ENCODE measurements around the gene MORN3.

DNA sequence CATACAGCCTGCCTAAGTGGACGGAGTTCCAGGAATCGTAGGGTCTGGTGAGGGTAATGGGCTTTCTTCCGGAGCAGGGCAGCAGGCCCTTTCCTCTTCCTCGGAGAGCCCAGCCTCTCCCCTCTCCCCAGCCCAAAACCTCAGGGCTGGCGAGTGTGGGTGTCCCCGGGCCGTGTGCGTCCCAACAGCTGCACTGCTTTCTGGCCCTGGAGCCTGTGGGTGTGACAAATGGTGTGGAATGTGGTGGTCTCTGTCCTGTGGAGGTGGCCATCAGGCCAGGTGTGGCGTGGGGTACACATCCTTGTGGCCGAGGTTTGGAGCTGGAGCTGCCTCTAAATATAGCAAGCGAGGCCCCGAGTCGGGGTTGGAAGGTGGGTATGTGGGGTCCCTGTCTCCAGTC is 34.6 kb downstream of the MORN3 start:
- no peak for TF ChIP-seq POLR2AphosphoS5 (IDR thresholded peaks at IDR 0.05; ENCODE audit: low read depth, low read length)
- TF ChIP-seq, protein P1, sequence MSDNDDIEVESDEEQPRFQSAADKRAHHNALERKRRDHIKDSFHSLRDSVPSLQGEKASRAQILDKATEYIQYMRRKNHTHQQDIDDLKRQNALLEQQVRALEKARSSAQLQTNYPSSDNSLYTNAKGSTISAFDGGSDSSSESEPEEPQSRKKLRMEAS (IDR thresholded peaks at IDR 0.05), result no peak
- TF ChIP-seq, protein P2, sequence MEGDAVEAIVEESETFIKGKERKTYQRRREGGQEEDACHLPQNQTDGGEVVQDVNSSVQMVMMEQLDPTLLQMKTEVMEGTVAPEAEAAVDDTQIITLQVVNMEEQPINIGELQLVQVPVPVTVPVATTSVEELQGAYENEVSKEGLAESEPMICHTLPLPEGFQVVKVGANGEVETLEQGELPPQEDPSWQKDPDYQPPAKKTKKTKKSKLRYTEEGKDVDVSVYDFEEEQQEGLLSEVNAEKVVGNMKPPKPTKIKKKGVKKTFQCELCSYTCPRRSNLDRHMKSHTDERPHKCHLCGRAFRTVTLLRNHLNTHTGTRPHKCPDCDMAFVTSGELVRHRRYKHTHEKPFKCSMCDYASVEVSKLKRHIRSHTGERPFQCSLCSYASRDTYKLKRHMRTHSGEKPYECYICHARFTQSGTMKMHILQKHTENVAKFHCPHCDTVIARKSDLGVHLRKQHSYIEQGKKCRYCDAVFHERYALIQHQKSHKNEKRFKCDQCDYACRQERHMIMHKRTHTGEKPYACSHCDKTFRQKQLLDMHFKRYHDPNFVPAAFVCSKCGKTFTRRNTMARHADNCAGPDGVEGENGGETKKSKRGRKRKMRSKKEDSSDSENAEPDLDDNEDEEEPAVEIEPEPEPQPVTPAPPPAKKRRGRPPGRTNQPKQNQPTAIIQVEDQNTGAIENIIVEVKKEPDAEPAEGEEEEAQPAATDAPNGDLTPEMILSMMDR (IDR thresholded peaks at IDR 0.05 in 2 of 3, conservative IDR thresholded peaks at IDR 0.05 in 1 of 3; ENCODE audit: borderline replicate concordance in 1 of 3, insufficient read depth in 1 of 3, low read depth in 2 of 3, low read length in 2 of 3), result no peak
